Breast epithelium (tissue), 3 donors: Measurements from ENCODE around the gene PRKCE.

Experiments used
- POLR2AphosphoS5 ChIP-seq, 3 donors: sonication (generic); formaldehyde crosslinking; IDR thresholded peaks; one replicate each; pipeline ENCODE4 v1.6.1; 2017; ENCODE audit warnings: antibody characterized with exemption in 3 of 3
- TF ChIP-seq, protein P1 (sequence below), 3 donors: fragments of 450-650 bp; IDR thresholded peaks; one replicate each; pipeline ENCODE4 v1.5.1; 2016 to 2017; ENCODE audit warnings: antibody characterized with exemption in 3 of 3, mild to moderate bottlenecking in 3 of 3, moderate library complexity in 3 of 3

DNA sequence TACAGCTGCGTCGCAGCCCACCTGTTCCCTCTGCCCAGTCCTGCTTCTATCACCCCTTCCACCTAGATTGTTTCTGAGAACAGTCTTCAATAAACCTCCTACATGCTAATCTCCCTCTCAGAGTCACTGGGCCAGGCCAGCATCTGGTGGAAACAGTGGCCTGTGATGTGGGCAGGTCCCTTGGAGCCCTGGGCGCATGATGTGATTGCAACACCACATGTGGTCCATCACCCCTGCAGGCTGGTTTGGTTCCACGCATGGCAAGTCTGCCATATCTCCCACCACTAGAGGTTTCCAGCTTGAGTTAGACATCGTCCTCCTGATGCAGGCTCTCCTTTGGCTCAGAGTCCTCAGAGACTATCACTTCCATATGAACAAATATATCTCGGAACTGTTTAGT is 83.5 kb downstream of the PRKCE start:
- TF ChIP-seq POLR2AphosphoS5 (IDR thresholded peaks at IDR 0.05), result no peak
- TF ChIP-seq, protein P1, sequence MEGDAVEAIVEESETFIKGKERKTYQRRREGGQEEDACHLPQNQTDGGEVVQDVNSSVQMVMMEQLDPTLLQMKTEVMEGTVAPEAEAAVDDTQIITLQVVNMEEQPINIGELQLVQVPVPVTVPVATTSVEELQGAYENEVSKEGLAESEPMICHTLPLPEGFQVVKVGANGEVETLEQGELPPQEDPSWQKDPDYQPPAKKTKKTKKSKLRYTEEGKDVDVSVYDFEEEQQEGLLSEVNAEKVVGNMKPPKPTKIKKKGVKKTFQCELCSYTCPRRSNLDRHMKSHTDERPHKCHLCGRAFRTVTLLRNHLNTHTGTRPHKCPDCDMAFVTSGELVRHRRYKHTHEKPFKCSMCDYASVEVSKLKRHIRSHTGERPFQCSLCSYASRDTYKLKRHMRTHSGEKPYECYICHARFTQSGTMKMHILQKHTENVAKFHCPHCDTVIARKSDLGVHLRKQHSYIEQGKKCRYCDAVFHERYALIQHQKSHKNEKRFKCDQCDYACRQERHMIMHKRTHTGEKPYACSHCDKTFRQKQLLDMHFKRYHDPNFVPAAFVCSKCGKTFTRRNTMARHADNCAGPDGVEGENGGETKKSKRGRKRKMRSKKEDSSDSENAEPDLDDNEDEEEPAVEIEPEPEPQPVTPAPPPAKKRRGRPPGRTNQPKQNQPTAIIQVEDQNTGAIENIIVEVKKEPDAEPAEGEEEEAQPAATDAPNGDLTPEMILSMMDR (IDR thresholded peaks at IDR 0.05), result no peak
